IPS-NIHi7 (cell line): ENCODE results near the gene CCNK.

Source experiments
- DNase-seq: peaks from one replicate; pipeline ENCODE4 v3.0.0; 2012; ENCODE audit warnings: mixed read lengths; ENCODE audit errors: extremely low spot score

The CCNK gene

DNA sequence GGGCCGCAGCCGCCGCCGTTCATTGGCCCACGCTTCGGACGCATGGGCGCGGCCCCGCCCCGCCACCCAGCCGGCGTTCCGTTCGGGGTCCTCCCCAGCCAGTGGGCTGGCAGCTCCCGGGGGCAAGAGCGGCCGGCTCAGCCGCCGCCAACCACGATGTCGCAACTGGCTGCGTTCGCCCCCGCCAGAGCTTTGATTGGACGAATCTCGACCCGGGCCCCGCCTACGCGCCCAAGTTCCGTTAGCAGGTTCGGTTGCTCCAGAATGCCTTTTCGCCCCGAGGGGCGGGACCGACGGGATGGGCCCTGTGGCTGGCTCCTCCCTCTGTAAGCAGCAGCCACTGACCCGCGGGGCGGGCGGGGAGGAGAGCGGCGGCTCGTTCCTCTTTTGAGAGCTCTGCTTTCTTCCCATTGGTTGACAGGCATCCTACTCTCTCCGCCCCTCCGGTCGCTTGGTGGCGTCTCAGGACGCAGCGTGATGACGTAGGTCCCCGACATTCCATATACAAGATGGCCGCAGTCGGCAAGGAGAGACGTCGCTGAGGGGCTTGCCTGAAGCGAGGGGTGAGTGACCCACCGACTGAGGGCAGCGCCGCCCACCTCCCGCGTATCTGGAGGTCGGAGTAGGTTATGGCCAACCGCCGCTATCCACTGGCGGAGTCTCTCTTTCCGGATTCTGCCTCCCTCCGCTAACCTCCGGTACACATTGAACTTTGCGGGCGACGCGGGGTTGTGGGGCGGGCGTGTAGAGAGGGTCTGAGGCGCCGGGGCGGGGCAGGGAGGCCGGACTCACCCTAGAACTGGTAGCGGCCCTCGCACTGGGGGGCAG is at the start of gene CCNK:
Gene CCNK, plus strand, starts transcription at position 493 of the 828 bp plus-strand sequence. CDS start 11,269 bp downstream, outside the sequence.
- DNase-seq: peak; percentile 99

DNA sequence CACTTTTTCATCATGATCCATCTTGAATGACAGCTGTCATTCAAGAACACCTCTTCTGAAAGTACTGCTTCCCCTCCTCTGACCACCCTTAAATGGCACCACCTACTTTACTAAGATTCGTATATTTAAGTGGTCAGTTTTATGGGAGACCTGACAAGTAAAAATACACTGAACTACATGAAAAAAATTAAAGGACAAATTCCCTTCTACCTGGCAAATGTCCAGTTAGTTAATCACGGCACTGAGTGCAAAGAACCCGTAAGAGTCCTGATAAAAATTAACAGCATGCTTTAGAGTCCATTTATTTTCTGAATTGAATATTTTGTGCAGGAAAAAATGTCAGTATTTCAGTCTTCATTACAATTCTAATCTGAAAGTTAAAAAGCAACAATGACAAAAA is 49.2 kb upstream of the CCNK start:
- no peak for DNase-seq

DNA sequence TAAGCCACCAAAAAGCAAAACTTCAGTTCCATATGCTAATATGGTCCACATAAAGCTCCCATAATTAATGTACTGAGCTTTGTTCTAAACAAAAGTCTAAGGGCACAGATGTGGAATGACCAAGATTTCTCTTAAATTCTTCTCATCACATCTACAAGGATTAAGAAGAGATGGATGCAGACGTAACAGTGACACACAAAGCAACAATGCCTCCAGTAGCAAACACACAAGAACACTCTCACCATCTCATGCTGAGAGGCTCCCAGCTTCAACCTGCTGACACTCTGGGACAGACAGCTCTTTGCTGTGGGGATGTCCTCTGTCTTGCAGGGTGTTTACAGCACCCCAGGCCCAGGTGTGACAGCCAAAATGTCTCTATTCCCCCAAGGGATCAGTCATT is 48.7 kb upstream of the CCNK start:
- DNase-seq: no peak

DNA sequence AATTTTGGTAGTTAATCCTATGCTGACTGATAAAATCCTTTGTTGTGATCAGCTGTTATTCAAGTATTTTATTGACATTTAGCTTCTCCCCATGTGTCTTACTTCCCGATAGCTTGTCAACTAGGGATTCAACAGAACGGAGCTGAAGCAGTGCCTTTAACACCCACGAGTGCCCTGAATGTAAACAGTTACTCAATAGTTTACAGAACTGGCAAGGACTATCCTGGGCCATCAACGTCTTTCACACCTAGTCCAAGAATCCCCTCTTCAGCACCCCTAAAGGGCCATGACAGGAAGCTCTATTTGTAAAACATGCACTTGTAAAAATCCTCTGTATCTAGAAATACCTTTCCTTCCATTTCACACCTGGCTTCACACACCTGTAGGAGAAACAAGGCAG is 45.9 kb upstream of the CCNK start:
- DNase-seq: no peak

DNA sequence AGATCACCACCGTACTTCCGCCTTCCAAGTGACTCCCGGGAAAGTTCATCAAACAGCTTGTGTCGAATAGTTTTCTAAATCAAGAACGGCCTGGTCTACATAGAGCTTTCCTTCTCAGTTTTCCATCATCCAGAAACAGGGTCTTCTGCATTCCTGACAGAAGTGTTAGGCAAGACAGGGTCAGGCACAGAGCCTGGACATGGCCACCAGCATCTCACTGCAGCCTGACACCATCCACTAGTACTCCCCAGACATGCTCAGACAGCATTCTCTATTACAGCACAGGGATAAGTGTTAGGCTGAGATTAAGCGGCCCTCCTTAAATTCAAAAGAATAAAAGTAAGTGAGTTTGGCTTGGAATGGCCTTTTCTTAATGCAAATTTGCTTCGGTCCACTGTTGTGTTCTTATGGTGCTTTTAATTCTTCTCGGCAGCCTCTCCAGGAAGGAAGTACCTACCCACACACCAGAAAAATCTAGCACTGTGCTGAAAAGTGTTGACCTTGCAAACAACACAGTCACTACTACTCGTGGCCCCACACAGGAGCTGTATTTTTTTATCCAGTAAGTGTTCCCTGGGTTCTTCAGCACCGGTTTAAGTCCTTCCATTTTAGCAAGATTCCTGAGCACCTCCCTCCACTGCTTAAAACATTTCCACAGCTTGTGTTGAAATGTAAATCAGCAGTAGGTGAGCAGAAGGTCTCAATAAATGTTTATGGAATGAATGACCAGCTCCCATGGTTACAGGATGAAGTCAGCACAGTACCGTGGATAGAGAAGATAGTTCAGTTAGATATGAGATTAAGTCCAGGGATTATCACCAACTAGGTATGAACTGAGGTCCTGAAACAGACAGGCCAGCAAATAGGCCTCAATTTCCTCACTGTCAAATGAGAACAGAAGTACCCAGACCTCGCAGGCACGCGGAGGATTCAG is 44.7 kb upstream of the CCNK start:
- DNase-seq: no peak

DNA sequence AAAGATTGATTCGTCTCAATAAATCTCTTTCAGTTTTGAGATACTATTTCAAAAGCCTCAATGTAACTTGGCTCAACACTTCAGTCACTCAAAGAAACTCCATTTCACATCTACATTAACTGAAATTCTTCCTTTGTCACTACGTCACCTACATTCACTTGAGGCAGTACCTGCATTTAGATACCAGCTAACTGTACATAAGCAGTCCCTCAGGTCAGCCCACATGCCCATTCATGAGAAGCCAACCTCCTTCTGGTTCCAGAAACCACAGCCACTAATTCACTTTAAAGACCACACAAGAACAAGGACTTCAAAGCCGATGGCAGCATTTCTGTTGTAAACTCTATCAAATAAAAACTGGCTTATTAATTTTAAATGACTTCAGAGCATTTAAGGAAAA is 43.5 kb upstream of the CCNK start:
- no peak for DNase-seq

DNA sequence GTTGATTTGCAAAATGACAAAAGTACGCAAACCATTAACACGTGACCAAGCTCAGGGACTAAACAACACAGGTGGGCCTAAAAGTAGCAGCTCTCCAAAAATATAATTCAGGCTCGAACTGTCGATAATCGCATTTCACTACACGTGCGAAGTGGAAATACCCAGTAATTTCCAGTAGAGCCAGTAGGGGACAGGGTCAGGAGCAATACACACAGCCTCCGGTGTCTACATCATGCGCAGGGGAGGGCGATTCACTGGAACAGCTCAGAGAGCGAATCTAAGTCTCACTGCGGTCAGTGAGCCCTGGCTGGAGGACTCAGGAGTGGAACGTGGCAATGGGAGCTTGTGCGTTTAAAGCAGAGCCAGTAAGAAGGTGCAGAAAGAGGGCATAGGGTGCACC is 40.9 kb upstream of the CCNK start:
- no peak for DNase-seq

DNA sequence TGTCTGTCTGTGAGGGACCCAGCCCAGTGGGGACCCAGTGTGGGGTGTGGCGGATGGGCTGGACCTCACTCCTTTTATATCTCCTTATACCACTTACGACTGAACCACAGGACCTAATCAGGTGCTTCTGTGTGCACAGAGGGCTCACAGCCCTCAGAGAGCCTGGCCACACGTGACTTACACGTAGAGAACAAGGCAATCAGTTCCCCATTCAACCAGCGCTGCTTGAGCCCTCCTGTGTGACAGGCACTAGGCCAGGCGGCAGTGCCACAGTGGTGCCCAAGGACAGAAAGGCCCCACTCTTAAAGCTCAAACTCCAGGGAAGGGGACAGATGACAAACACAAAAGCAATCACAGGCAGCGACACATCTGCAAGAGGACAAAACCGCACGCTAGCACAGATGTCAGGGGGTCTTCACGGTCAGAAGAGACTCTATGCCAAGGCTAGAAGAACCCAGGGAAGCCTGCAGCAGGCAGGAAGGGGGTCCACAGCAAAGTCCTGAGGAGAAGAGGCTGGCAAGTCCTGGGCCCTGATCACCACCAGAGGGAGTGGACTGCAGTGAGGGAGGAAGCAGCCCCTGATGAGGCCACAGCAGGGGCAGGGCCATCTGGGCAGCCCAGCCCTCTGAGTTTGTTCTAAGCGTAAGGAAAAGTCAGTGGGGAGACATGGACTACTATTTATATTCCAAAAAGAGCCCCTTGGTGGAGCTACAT is 39.9 kb upstream of the CCNK start:
- peak; percentile 63 for DNase-seq

DNA sequence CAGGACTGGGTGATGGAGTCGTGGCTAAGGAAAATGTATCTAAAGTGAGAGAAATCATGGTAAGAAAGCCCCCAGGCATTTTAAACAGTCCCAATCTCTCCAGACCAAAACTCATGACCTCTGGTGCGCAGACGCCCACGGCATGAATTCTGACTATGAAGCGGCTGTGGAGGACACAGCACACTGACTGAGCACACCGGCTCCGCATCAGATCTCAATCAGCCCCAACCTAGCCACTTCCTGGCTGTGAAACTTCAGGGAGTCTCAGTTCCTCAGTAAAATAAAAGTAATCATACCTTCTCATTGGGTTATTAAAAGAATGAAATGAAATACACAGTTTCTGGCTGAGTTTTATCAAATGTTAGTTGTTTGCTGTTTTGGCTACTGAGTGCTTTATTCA is 39.3 kb upstream of the CCNK start:
- DNase-seq: no peak

DNA sequence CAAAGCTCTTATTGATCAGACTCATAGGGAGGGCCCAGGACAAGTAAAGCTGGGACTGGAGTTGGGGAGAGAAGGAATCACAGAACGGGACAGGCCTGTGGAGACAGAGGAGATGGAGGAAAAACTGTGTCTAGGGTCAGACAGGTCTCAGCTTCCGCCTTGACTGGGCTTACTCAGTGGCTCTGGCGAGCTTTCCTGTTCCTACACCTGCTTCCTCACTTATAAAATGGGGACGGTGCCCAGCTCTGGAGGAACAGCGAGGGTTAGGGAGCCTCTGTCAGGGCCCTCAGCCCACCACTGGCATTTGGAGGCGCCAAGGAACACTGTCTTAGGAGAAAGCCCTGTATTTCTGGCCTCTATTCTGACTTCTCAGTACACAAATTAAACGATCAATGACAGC is 35.3 kb upstream of the CCNK start:
- no peak for DNase-seq

DNA sequence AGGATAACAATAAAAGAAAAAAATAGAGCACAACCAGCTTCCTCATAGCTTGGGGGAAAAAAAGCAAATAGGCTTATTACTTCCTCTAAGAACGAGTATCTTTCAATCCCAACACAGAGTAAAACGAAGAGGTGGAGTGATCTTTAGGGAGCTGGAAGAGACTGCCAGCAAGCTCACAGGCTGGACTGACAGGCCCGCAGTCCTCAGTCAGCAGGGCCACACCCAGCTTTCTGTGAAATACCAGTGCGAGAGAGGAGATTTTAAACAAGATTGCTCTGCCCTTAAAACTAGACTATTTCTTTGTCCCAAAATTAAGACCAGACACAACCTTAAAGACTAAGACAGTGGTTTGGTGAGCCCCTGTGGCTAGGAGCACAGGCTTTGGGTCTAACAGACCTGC is 33.5 kb upstream of the CCNK start:
- no peak for DNase-seq

DNA sequence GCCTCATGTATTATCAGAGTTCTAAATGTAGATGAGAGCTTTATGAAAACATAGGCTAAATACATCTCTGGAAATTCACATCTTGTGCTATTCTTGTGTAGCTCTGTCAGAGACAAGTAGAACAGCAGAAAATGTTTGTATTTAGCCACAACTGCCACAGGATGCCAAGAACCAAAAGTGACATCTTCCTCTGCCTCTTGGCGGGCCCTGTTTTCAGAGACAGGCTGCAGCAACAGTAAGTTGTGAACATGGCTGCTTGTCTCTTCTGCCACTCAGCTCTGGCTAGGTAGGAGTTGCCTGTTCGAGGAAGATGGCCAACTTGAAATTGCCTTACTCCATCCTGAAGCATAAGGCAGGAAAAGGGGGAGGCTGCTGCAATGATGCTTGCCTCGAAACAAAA is 30.9 kb upstream of the CCNK start:
- no peak for DNase-seq

DNA sequence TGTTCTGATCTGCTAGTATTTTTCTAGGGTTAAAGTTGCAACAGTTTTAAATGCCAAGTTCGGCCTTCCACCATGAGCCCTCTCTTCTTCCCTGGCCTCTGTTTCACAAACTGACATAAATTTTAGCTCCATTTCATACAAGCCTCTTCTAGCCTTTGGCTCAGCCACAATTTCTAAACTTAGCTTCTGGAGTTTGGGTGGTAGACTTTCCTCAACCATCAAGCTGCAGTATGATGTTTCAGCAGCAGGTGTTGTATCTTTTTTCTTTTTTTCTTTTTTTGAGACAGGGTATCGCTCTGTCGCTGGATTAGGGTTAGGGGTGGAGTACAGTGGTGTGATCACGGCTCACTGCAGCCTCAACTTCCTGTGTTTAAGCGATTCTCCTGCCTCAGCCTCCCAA is 30.0 kb upstream of the CCNK start:
- no peak for DNase-seq

DNA sequence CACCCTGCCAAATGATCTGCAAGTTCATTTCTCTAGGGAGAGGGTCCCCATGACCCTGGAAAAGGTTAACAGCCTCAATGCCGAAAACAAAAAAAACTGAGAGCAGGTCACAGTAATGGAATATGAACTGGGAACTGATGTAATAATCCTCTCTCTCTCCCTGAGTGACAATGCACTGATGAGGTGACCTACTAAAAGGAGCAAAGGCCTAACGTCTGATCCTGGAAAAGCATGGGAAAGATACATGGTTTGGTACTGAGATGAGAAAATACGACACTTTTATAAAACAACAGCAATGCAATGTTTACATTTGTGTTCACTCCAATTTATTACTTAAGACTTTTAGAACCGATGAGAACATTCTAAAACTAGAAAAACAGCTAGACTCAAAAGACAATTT is 28.2 kb upstream of the CCNK start:
- DNase-seq: no peak

DNA sequence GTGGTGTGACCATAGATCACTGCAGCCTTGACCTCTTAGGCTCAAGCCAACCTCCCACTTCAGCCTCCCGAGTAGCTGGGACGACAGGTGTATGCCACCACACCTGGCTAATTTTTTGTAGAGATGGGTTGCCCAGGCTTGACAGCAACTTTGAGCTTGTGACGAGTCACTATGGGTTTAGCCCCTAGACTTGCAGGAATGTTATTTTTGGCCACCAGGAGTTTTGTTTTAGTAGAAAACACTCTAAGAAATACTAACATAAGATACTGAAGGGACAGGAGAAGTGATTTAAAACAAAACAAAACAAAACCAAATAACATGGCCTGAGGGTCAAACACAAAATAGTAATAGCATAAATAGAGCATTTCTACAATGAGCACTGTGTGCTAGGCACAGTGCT is 27.0 kb upstream of the CCNK start:
- DNase-seq: no peak

DNA sequence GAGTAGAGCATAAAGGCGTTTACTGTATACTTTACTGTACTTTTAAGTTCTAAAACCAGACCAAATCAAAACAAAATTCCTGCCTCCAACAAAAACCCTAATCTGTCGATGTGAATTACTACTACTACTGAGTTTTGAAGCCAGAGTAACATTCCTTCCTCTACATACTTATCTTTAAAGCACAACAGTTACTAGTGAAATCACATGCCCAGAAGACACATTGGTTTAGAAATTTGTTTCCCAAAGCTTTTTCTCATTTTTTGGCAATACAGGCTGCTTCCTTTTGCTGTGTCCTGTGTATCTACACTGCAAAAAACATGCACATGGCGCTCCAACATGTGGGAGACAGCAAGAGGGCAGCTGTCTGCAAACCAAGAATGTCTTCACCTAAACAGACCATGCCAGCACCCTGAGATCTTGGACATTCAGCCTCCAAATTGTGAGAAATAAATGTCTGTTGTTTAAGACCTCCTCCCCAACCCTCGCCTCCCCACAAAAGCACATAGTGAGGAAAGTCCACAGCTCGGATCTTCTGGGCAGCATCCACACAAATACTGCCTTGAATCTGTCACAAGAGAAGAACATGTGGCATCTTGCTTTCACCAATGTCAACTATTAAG is 21.6 kb upstream of the CCNK start:
- DNase-seq: no peak

DNA sequence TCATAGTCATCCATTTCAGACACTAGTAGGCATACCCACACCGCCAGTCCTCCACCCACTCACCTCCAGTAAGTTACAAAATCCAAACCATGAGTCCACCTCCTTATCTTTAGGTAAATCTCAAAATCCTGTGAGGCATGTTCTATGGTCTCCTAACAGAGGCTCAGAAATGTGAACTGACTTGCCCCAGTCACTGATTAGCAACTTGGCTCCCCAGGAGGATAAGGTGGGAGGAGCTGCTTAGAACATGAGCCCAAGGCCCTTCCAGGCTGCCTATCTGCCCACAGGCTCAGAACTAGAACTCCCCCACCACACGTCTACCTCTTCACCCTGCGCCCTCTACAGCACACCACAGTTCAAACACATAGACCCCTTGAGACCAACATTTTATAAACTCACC is 20.4 kb upstream of the CCNK start:
- DNase-seq: peak; percentile 69

DNA sequence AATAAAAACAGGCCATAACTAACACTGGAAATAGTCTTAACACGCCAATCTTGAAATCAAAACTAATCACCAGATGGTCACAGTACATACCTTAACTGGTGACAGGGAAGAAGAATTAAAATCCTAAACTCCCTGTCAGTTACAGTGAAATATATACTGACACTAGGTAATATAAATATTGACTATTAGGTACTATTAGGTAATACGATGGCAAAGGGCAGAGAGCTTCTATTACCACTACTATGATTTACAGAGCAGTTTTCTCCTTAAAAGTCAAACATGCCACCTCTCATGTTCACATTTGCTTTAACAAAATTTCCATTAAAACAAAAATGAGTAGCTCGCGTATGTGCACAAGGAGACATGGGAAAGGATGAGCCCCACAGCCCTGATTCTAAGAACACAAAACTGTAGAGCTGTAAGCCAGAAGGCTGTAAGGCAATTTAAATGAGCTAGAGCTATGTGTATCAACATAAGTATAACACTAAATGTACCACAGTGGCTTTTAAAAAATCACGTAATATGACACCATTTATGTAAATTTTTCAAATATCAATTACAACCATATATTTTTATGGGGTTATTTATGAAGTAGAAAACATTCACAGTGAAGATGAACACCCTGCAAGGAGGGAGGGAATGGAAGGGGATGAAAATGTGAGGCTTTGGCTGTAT is 19.7 kb upstream of the CCNK start:
- no peak for DNase-seq

DNA sequence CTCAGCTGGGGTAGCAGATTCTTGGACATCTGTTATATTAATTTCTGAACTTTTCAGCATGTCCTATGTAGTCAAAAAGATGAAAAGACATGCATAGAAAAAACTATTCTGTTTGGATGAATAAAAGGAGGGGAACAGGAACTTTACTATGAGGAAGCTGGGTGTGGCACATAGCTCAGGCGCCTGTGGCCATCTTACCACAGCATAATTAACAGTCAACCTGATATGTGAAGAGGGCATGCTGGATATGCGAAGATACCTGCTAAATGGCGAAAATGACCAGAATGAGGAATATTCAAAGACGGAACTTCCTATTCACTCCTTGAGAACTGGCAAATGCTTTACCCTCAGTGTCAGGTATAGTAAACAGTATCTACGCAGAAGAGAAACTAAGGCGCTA is 19.0 kb upstream of the CCNK start:
- DNase-seq: no peak

DNA sequence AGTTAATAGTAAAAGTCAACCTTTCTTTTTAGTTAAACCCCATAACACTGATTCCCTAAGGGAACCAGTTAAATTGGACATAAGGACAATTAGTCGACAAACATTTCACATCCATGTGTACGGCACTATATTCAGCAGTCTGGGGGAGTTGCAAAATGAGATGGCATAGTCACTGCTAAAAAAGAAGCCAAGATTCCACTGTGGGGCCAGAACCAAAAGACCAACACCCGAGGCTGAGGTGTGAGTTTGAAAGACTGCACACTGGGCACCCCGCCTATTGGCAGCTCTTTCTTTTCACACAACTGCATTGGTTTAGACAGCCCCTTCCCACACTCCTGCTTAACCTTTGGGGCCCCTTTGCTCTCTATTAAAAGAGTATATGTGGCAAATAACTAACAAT is 17.2 kb upstream of the CCNK start:
- no peak for DNase-seq

DNA sequence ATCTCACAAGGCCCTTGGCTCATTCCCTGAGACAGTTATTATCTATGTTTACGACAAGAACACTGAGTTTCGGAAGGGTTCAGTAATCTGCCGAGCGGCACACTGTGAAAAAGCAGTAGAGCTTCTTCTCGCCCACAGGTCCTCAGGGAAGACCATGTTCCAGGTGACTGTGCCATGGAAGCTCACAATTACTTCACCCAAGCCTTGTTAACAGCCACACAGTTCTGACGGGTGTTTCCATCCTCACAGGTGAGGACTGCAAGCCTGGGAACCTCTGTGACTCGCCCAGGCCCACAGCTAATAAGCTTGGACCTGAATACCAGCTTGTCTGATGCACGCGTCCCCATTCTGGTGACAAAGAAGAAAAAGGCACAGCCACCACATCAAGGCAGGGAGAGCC is 15.9 kb upstream of the CCNK start:
- no peak for DNase-seq
